ENCODE data around the gene KRTAP5-6.

Gene KRTAP5-6

DNA sequence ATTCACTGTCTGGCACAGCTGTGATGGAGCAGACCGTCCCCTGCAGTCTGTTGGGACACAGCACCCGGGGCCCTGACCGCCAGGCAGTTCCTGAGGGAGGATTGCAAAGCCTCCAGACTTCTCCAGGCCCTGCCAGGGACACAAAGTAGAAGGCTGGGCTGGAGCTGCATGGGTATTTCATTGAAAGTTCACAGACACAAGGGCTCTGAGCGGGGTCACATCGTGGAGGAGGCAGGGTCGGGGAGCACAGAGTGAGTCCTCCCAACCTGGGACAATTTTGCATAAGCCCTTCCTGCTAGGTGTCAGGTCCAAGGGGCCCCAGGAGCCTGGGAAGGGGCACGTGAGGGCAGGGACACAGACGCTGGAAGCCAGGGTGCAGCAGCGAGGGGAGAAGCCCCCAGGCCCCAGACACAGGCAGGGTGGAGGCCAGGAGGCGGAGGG, 37.7 kb downstream of the KRTAP5-6 start:
- DNase-seq, result no peak

DNA sequence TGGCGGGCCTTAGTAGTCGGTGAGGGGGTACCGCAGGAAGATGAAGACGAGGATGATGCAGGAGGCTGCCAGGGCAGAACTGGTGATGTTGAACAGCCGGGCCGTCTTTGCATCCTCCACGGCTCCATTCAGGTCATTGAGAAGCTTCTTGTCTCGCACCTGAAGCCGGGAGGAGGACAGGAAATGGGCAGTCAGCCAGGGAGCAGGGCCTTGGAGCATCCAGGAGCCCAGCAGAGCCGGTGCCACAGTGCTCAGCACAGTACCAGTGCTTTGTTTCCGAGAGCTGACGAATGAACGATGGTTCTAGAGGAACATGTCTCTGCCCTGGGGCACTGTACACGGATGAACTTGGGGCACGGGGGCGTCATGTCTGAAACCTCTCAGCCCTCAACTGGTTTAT, 38.3 kb downstream of the KRTAP5-6 start:
- no peak for DNase-seq

DNA sequence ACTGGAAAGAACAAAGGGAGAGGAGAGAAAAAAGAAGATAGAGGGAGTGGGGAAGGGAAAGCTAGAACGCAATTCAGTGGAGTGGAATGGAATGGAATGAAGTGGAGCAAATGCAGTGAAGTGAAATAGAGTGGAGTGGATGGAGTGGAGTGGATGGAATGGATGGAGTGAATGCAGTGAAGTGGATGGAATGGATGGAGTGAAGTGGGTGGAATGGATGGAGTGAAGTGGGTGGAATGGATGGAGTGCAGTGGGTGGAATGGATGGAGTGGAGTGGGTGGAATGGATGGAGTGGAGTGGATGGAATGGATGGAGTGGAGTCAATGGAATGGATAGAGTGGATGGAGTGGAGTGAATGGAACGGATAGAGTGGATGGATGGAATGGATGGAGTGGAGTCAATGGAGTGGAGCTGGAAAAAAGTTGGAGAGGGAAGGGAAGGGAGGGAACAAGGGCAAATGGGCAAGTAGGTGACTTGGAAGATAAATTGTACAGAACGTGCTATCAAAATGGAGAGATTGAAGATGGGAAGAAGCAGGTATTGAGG, 39.5 kb downstream of the KRTAP5-6 start:
- no peak for DNase-seq

DNA sequence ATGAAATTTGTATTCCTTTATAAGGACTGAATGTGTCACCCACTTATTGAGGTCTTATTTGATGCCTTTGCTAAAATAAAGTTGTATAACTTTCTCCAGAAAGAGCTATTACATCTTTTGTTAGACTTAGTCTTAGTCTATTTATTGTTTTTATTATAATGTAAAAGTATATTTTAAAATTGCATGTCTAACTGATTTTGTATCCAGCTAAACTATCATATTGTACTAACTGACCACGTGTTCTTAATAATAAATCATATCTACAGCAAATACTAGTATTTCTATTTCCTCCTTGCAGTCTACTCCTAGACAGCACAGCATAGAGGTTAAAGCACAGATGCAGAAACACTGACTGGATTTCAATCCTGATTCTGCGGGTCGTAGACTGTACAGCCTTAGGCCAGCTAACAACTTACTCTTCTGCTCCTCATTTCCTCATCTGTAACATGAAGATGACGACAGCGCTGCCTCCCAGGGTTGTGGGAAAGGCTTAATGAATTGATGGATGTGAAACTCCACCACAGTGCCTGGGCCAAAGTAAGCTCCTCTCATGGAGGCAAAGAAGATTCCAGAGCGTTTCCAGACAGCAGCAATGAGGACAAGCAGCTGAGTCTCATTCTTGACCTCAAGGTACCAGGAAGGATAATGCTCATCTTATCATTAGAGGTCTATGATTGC, 40.2 kb downstream of the KRTAP5-6 start:
- no peak for DNase-seq

DNA sequence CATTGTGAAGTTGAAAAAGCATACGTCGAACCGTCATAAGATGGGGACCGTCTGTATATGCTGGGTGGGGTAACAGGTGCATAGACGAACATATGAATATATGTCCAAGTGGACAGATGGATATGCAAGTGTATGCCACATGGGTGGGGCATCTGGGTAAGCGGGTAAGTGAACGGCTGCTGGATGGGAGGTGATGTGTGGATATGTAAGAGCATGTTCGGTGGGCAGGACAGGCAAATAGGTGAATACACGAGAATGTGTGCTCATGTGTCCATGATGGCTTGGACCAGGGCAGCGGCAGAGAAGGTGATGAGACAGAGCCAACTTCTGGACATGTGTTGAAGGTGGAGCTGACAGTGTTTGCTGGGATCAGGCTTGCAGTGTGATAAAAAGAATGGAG, 41.4 kb downstream of the KRTAP5-6 start:
- no peak for DNase-seq

DNA sequence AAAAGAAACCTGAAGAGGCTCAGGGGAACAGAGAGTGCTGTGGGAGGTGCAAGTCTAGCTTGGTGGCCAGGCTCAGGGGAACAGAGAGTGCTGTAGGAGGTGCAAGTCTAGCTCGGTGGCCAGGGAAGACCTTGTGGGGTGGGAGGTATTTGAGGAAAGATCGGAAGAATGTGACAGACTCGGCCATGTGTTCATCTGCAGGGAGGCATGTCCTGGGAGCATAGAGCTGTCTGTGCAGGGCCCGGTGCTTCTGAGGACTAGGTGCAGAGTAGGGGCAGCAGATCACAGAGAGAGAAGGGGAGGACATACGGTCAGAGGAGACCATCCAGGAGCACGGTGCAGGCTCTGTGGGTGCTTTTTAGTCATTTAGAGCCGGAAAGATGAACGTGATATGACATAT, 42.6 kb downstream of the KRTAP5-6 start:
- no peak for DNase-seq

DNA sequence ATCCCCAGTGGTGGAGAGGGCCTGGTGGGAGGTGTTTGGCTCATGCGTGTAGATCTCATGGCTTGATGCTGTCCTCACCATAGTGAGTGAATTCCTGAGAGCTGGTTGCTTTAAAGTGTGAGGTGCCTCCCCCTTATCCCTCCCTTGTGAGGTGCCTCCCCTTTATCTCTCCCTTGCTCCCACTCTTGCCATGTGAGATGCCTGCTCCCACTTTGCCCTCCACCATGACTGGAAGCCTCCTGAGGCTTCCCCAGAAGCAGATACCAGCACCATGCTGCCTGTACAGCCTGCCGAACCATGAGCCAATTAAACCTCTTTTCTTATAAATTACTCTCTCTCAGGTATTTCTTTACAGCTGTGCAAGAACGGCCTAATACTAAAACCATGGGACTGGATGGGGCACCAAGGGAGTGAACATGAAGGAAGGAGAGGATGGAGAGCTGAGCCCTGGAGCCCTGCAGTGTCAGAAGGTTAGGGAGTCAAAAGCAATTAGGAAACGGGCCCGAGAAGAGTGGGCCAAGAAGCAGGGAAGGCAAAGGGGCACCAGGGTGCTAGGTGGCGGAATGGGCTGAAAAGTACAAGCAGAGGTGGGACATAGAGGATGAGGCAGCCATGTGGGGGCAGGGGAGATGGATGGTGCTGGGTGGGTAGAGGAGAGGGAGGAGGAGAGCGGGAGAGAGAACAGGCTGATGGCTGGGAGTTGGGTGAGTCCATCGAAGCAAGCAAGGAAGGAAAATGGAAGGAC, 44.0 kb downstream of the KRTAP5-6 start:
- DNase-seq, result no peak

DNA sequence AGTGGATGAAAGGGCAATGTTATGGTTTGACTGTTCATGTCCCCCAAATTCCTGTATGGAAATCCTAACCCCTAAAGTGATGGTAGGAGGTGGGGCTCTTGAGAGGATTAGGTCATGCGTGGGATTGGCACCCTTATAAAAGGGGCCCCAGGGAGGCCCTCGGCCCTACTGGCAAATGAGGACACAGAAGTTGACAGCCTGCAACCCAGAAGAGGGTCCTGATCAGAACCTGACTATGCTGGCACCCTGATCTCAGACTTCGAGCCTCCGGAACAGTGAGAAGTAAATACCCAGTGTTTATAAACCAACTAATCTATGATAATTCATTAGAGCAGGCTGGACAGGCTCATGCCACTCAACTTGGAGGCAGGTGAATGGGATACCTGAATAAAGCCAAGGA, 44.7 kb downstream of the KRTAP5-6 start:
- DNase-seq, result no peak

DNA sequence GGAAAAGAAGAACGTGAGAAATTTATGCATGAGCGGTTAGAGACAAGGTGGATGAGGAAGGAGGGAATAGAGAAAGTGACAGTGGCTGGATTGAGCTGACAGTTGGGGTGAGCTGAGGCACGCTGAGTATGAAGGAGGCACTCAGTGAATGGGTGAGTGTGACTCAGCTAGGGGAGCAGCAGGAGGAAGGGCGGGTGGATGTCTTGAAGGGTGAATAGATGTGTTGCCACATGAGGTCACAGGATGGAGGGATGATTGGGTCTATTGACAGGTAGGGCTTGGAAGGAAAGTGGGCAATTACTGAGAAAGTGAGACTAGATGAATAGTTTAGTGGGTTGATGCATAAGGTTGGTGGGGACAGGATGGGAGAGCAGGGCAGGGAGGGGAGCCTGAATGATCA, 45.4 kb downstream of the KRTAP5-6 start:
- DNase-seq, result no peak

DNA sequence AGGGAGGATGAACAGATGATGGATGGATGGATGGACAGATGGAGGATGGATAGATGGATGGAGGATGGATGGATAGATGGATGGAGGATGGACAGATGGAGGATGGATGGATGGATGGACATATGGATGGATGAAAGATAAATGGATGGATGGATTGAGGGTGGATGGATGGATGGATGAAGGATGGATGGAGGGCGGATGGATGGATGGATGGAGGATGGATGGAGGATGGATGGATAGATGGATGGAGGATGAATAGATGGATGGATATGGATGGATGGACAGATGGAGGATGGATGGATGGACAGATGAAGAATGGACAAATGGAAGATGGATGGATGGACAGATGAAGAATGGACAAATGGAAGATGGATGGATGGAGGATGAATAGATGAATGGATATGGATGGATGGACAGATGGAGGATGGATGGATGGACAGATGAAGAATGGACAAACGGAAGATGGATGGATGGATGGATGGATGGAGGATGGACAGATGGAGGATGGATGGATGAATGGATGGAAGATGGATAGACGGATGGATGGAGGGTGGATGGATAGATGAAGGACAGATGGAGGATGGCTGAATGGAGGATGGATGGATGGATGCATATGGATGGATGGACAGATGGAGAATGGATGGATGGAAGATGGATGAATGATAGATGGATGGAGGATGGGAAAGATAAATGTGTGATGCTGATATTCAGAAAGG, 46.0 kb downstream of the KRTAP5-6 start:
- DNase-seq, result no peak

DNA sequence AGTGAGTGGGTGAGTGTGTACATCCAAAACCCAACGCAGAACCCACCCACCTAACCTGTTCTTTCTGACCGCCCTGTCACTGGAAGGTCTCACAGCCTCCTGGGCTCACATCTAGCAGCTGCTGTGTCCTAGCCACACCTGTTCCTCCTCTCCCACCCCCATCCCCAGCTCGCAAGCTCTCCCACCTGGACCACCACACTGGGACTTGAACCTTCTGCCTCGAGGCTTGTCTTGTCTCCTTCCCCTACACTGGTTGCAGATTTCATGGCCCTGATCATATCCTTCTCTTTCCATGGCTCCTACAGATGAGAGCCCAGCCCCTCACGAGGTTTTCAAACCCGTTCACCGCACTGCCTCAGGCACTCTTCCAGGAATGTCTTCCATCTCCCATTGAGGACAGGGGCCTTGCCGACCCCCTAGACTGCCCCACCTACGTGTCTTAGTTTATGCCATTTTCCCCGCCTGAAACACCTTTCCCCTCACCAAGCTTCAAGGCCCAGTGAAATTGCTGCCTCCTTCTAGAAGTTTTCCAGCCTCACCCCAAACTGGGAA, 46.7 kb downstream of the KRTAP5-6 start:
- DNase-seq, result no peak

DNA sequence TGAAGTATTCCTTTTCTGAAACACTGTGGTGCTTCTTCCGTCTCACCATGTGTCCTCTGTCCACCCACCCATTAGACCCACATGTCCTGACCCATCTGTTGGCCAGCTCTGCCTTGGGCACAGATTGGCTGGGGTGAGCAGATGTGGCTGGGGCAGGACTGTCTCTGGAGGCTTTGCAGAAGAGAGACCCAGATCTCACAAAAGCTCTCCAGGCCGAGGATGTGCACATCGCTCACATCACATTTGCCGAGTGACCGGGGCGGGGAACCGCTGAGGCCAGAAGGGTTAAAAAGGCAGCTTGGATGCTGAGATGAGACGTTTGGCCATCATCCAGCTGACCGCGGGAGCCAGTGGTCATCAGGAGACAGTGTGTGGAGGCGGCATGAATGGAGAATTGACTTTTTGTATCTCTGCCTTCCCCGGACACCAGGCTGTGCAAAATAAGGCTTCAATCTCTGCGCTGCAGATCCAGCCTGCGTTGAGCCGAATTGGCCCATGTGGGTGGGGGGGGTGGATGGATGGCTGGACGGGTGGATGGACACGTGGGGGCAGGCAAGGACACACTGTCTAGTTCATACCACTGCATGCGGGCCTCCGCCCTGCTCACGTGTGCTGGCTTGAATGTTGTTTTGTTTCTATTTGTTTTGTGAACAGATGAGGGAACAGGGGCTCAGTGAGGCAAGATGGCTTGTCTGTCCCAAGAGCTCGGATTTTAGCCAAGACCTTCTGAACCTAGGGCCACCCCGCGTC, 47.3 kb downstream of the KRTAP5-6 start:
- no peak for DNase-seq

DNA sequence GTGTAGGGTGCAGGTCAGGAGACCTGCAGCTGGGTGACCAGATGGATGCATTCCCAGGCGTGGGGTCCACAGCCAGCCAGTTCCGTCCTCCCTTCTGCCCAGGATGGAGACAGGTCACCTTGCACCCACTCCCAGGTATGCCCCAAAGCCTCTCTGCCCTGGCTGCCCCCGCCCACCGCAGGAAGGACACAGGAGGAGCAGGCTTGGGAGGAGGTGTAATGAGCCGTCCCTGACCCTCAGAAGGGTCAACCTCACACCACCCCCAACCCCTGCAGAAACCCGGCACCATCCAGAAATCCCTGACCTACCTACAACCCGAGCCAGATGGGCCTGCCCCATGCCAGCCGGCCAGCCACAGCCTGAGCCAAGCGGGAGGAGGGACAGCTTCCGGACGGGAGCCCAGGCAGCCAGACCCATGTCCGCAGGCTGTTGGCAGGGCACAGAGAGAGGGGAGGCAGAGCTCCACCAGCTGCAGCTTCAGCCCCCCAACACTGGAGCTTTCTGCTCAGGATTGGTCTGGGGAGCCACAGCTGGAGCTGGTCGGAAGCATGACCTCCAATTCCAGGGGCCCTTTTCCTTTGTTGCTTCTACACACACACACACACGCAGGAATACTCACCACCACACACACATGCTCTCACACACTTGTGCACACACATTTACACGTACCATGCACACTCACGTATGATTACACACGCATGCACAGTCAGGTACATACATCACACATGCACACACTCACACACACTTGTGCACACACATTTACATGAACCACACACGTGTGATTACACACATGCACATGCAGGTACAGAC, 48.1 kb downstream of the KRTAP5-6 start:
- DNase-seq, result no peak

DNA sequence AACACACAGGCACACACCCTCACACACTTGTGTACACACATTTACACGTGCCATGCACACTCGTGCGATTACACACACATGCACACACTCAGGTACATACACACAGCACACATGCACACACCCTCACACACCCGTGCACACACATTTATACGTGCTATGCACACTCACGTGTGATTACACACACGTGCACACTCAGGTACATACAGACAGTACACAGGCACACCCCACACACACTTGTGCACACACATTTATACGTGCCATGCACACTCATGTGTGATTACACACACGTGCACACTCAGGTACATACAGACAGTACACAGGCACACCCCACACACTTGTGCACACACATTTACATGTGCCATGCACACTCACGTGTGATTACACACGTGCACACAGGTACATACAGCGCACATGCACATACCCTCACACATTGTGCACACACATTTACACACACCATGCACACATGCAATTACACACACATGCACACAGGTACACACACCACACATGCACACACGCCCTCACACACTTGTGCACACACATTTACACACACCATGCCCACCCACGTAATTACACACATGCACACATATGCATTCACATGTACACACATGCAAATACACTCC, 48.8 kb downstream of the KRTAP5-6 start:
- no peak for DNase-seq

DNA sequence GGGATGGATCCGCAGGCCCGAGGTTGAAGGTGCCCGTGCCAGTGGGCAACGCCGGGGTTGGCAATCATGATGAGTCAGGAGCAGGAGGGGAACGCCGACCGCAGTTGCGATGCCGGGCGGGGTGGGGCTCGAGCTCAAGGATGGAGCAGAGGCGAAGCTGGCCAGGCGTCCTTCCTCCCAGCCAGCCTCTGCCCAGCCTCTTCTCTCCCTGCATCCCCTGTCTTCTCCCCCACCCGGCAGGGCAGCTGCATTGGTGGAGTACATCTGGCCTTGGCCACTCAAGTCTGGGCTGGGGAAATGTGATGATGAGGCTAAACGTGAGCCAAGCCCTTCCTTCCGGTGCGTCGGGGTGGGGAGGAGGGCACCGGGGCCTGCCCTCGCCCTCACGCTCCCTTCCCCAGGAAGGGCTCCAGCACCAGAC, 49.5 kb downstream of the KRTAP5-6 start:
- no peak for DNase-seq

DNA sequence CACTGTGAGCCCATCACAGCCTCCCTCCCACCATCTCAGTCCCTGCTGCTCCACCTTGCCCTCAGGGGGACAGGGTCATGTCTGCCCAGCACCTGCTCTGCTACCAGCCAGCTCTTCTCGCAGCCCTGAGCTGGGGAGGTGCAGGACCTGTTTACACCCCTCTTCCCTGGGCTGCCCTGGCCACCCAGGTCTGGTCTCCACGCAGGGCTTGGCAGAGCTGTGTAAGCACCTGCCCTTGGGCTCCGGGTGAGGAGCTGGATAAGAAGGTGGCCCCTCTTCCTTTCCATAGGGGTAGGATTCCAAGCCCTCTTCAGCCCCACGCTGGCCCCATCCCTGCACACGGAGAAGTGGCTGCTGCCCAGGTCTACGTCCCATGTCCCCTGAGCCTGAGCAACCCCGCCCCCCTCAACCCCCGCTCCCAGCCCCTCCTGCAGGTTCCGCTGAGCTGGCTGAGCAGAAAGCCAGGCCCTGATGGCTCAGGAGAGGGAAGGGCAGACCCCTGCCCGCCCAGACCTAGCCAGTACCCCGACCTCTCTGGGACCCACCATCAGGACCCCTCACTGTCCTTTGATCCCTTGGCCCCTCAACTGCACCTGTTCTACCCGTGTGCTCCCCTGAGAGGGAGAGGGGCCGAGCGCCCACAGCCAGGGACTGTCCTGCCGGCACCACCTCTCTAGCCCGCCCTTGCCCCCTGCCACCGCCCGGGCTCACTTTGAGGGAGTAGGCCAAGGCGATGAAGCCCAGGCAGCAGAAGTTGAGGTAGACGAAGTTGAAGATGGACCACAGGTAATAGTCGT, 50.2 kb downstream of the KRTAP5-6 start:
- DNase-seq, result no peak
